GM12873 (cell line): Measurements from ENCODE around the gene LDLRAD4.

Source experiments
- CTCF ChIP-seq: IDR thresholded peaks from 2 replicates; pipeline ENCODE4 v1.5.1; 2012; ENCODE audit warnings: low read depth, mild to moderate bottlenecking, moderate library complexity, low read length, control low read depth; ENCODE audit not compliant: insufficient read depth; ENCODE audit errors: missing control alignments

Gene LDLRAD4

GRCh38 chr18:13540477-13541182, 322.1 kb downstream of the LDLRAD4 start:
- TF ChIP-seq CTCF: no peak

DNA sequence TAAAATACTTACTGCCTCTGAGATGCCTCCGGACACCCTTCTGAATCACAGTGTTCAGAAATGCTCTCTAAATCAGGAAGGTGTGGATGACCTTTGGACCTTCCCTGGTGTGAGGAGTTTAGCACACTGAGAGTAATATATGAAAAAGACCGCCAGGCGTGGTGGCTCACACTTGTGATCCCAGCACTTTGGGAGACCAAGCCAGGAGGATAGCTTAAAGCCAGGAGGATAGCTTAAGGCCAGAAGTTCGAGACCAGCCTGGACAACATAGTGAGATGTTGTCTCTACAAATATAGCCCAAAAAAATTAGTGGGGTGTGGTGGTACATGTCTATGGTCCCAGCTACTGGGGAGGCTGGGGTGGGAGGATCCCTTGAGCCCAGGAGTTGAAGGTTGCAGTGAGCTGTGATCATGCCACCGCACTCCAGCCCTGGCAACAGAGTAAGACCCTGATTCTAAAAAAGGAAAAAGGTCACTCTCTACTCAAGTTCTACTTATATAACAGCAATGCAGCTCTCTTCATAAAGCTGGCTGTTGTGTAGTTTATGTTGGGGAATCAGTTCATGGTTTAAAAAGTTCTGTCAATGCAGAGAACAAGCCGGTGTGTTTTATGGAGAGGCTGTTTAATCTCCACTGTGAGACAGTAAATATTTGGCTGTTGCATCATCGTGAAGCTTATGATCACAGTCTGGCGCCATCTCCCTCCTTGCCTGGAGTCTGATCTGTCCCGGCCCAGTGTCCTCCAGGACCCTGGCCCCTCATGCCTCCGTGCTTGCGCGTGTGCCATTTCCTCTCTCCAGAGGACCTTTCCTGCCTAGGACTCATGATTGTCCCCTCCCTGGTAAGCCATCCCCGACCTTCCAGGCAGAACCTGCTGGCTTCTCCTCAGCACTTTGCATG, 323.3 kb downstream of the LDLRAD4 start:
- no peak for TF ChIP-seq CTCF

DNA sequence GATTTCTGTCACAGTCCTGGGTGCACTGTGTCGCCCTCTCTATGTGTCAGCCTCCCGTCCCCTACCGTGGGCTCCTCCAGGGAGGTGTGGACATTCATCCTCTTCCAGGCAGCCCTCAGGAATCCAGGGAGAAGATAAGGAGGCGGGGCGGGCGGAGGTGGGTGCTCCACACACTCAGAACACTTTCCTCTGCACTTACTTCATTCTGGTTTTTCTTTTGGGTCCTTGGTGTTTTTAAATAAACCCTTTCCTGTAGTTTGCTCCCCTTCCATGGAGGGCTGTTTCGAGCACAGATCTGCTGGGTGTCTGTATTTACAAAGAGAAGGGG, 323.9 kb downstream of the LDLRAD4 start:
- TF ChIP-seq CTCF: no peak

DNA sequence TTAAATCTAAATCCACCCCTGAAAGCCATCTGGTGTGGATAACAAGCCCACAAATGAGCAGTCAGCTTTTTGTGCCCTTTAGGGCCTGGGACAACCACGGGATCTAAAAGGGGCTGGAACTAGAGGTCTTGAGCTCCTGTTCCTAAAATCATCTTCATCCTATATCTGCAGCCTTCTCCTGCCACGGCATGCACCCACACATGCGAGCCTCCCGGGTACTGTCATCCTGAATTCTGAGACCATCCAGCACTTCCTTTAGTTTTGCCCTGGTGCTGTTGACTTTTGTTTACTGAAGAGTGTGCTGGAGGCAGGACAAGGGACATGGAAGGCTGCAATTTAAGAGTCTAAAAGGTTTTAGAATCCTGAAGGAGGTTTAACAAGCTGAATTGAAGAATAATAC, 324.6 kb downstream of the LDLRAD4 start:
- TF ChIP-seq CTCF: no peak

DNA sequence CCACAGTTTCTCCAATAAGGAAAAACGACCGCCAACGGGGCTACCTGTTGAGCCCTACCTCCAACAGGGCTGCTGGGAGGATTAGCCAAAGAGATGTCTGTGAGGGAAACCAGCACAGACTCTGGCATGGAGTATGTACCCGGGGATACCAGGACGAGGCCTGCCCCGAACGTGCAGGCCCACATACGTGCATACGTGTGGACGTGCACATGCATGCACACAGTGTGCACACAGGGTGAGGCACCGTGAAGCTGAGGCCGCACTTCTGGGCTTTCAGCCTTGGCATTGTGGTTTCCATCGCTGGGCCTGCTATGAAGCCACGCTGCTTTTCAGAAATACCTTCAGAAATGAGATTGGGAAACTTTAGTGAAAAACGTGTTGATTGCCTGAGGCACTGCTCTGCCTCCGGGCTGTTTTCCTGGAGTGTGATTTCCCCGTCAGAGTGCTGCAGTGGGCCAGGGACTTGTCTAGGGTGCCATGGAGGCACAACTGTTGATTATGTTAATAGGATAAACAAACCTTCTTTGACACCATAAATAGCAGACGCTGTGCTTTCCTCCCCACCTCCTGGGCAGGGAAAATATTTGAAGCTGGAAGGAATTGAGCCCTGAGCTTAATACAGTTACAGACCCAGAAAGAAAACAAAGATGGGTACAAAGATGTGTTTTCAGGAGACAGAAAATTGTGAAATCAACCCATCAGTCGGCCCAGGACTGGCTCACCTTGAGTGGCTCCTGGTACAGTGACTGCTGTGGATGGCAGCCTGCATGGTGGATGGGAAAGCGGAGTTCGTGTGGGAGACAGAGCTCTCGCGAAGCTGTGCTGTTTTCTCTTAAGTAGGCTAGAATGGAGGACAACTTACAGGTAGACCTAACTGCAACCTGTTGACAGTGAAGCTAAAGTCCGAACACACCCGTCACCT, 325.5 kb downstream of the LDLRAD4 start:
- TF ChIP-seq CTCF: no peak

DNA sequence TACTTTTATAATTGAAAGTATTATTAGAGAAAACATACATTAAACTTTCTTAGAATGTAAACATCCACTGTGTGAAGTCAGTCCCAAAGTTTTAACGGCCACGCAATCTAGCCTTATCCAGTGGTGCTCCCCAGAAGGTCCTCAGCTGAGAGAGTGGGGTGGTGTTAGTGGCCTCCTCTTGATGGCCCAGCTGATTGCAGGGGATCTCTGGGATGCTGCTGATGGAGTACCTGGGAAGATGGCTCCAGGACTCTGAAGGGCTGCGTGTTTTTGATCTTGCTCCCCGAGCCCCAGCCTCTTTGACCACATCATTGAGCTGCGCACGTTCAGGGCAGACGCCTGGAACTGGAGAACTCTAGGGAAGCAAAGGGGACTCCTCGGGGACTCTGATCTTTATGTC, 326.4 kb downstream of the LDLRAD4 start:
- no peak for TF ChIP-seq CTCF
